Renal cortical epithelial cell (primary cell): Measurements from ENCODE around the gene JUP. TPM values are rescaled to one million over a fixed set of nuclear protein-coding genes. Genes with fewer than 3 reads are reported as not detected.
A peak's percentile ranks its signal among the peaks of the same experiment; 100 is the strongest.

Source experiments
- DNase-seq: peaks from one replicate; pipeline ENCODE4 v3.0.0-alpha.2; 2011; ENCODE audit warnings: low read depth
- total RNA-seq: library from RNA; depleted of rRNA; stranded (reverse); fragments of >200 nt; gene quantifications from 2 replicates; pipeline ENCODE4 v1.2.3, GENCODE V29; 2014

The JUP gene
- total RNA-seq, 1 donor from 2014 or later: 464 TPM

DNA sequence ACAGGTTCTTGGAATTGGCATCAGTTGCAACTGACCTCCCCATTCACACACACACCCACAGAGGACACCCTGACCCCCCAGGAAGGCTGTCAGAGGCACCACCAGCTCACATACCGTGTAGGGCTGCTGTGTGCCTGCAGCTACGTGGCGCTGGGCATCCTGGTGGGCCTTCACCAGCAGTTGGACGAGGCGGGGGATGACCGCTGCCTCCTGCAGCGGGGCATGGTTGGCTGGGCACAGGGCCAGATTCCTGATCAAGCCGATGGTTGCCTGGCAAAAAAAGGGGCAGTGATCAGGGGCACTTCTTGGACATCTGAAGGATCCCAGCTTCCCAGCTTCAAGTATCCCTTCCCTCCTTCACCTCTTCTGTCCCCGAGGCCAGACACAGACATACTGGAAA lies 27.9 kb downstream of the JUP start:
- no peak for DNase-seq

DNA sequence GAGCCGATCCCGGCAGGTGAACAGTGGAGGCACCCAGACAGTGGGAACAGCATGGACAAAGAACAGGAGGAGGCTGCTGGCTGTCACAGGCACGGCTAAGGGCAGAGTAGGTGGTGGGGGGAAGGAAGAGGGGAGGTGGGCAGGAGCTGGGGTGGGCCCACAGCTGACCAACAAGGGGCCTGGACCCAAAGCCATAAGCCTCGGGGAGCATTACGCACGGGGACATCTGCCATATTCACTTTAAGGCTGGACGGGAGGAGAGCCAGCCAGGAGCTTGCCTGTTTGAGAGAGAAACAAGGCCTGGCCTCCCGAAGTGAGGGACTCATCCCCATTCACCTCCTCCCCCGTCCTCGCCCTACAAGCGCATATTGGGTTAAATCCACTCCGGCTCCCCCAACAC lies 32.4 kb downstream of the JUP start:
- DNase-seq: no peak

DNA sequence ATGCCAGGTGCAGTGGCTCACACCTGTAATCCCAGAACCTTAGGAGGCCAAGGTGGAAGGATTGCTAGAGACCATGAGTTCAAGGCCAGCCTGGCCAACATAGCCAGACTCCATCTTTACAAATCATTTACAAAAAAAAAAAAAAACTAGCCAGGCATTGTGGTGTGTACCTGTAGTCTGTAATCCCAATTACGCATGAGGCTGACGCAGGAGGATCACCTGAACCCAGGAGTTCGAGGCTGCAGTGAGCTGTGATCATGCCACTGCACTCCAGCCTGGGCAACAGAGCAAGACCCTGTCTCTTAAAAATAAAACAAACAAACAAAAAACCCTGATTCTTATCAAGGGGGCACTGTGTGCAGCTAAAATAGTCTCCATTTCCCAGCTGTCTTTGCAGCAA lies 35.2 kb downstream of the JUP start:
- DNase-seq: no peak

DNA sequence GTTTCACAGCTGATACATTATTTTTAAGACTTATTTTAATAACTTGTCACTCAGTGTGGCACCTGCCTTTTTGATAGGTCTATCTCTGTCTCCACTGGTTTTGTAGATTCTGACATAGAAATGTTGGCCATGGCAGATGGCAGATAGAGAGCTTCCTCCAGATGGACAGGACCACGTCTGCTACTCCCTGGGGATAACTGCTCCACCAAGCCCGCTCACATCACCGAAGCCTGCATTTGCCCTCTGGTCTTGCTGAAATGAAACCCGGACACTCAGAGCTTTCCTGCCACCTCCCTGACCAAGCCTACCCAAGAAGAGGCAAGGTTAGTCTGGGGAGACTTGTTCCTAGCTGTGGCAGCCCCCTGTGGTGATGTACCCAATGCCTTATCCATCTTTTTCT lies 35.6 kb downstream of the JUP start:
- no peak for DNase-seq

DNA sequence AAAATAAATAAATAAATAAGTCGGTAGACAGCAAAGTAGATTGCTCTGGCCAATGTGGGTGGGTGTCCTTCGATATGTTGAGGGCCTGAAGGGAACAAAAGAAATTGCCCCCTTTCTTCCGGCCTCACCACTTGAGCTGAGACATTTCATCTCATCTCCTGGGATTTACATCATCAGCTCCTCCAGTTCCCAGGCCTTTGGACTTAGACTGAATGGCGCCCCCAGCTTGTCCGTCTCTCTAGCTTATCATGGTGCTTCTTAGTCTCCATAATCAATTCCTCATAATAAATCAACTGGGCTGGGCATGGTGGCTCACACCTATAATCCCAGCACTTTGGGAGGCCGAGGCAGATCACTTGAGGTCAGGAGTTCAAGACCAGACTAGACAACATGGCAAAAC lies 38.2 kb downstream of the JUP start:
- DNase-seq: no peak

DNA sequence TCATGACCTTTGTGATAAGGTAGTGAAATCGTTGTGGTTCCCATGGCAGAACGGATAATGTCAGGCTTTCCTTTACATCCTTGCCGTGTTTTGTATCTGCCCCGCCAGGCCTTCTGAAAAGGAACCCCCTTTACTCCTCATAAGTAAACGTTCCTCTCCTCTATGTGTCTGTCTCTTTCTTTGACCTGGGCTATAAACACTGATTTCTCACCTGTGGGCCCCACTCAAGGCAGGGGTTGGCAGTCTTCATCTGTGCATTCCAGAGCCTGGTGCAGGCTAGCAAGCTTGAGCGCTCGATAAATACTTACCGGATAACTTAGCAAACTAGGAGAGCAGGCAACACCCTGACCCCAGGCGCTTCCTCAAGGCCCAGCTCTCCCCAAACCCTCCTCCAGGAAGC lies 44.8 kb downstream of the JUP start:
- DNase-seq: no peak

DNA sequence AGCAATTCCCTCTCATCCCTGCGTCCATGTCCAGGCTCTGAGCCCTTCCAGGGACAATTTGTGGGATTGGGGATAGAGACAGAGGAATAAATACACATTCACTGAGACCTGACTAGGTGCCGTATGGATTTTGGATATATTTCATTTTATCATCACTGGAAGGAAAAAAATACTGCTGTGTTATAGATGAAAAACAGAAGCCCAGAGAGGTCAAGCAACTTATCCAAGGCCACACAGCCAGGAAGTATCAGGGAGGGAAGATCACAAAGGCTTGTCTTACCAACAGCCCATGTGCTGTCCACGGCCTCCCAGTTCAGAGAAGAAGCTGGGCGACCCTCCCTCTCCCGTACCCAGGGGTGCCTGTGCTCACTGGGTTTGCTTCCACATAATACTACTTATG lies 46.0 kb downstream of the JUP start:
- DNase-seq: no peak

DNA sequence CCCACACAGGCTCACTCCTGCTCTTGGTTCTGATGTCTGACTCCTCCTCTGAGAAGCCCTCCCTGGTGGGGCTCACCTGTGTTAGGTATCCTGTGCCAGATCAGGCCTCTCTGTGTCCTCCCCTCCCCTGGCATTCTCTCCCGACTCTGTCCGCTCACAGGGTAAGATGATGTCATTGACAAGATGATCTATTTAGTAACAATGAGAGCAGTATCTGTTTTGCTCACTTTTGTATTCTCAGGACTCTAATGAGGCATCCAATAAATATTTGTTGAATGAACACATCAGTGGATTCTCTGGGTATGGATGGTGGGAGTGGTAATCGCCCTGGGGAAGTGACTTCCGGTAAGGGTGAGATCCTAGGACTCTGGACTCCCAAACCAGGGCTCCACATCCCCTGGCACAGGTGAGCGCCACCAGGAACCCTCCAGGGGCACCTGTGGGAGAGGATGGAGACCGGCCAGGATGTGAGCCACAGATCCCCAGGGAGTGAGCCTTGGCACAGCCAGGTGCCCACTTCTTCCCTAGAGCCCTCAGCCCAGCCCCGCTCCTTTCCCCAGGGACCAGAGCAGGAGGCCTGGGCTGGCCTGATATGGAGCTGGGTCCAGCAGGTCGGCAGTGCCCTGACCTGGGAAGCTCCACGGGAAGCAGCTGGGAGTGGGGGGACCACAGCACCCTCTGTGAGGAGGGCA lies 46.7 kb downstream of the JUP start:
- DNase-seq: peak; percentile 81

DNA sequence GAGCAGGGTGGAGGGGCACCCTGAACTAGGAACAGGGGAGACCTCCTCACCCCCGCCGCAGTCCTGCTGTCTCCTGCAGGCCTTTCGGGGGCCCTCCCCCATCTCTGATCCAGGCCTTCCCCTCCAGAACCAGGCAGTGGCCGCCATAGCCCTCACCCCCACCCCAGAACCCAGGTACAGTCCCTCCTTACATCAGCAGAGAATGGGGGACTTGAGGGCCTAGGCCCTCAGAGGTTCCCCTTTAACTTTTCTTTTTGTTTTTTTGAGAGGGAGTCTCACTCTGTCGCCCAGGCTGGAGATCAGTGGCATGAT lies 47.8 kb downstream of the JUP start:
- no peak for DNase-seq

DNA sequence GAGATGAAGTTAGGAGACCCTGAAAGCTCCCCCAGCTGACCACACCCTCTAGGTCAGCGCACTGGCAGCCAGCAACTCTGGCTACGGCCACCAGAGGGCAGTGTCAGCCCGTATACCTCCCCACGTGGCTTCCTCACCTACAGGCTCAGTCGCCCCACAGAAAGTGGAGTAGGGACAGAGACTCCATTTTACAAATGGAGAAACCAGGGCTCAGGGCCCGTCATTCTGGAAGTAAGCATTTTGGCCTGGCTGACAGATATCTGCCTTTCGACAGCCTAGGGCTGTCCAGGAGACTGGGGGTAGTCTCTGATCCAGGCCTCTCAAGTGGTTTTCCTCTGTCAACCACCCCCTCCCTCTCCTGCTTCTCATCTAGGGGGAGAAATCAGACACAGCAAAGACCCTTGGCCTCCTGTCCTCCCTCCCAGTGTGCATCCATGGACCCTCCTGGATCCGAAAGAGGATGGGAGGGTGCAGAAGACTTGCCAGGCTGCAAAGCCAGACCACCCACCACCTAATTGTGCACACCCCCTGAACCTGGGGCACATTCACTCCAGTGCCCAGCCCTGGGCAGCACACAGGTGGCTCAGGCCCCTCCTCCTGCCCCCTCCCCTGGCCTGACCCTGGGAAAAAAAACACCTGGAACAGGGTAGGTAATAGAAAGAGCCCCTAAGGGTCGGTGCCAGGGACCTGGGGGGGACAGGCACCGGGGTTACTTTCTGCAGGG lies 48.3 kb downstream of the JUP start:
- DNase-seq: peak; percentile 51

DNA sequence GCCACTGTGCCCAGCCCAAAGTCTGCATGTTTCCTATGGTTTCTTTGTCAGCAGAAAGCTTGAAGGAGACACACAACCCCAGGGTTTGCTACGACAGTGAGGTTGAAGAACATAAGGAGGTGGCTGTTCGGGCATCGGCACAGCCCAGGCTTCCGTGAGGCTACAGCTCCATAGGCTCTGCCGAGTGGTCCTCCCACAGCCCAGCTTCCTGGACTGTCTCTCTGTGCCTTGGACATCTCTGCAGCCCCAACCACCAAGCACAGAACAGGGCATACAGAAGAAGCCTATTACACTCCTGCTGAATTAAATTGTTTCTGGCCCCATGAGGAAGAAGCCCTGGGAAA lies 48.9 kb downstream of the JUP start:
- no peak for DNase-seq

DNA sequence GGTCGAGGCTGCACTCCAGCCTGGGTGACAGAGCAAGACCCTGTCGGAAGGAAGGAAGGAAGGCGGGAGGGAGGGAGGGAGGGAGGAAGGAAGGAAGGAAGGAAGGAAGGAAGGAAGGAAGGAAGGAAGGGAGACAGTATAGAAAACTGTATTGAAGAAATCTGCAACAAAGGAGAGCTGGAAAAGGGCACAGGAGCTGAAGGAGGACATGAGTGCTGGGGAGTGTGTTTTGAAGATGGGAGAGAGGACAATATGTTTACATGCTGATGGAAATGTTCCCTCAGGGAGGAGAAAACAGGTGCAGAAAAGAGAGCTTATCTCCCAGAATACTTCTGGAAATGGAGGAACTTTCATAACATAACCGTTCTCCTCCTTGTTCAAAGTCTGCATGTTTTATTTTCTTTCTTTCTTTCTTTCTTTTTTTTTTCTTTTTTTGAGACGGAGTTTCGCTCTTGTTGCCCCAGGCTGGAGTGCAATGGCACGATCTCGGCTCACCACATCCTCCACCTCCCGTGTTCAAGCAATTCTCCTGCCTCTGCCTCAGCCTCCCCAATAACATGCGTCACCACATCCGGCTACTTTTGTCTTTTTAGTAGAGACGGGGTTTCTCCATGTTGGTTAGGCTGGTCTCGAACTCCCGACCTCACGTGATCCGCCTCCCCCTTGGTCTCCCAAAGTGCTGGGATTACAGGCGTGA lies 49.4 kb downstream of the JUP start:
- DNase-seq: no peak

DNA sequence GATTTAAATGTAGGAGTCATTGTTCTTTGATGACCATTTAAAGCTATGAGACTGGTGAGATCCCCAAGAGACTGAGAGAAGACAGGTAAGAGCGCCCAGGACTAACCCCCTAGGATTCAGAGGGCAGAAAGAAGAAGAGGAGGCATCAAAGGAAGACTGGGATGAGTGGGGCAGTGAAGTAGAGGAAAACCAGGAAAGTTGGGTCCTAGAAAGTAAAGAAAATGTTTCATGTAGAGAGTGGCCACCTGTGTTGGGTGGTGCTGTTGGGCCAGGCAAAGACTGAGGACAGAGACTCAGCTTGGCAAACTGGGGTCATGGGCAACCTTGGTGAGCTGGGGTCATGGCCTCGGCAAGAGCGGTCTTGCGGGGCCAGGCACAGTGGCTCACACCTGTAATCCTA lies 50.8 kb downstream of the JUP start:
- DNase-seq: no peak

DNA sequence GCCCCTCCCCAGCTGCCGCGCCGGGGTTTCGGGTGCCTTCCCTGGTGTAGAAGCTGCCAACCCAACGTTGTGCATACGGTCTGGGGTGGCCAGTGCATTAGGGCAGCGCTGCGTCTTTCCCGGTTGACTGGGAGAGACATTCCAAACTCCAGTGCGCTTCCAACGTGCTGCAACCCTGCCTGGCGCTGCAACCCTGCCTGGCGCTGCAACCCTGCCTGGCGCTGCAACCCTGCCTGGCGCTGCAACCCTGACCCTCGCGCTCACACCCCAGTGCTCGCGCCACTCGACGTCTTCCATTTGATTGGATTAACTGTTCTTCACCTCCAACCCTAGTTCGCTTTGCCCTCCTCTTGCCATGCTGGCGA lies 51.6 kb downstream of the JUP start:
- DNase-seq: no peak

DNA sequence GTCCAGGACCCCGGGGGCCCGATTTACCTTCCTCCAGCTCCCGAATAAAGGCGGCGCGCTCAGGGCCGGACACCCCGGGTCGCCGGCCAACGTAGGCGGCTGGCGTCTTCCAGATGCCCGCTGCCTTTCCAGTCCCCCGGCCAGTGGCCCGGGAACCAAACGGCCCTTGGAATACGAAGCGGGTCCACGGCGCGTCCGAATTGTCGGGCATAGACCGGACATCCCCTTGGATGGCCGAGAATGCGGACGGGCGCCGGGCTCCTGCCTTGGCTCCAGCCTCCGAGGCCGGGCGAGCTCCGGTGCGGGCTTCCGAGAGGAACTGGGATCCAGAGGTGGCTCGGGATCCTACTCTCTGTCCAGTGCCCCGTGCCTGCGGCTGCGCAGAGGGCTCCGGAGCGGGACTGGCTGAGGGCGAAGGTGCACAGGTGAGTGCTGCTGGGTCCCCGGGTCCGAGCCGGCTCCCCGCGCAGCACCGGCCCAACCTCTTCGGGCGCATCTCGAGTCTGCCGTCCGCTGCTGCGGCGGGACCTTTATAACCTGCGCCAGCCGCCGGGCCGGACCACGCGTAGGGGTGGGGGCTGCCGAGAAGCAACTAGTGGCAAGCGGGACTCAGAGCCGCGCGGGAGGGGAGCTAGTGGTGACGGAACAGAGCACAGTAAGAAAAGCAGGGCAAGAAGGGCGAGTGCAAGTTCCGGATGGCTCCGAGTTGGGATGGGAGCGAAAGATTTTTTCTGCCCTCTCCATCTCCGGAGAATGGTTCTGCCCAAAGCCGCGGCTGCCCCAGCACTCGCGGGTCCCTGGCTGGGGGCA lies 52.2 kb downstream of the JUP start, which contains the start of gene HAP1:
HAP1 (minus strand) TSS at position 505 of the 810 bp plus-strand sequence; CDS start at position 496, 9 bp downstream.
- DNase-seq: no peak

DNA sequence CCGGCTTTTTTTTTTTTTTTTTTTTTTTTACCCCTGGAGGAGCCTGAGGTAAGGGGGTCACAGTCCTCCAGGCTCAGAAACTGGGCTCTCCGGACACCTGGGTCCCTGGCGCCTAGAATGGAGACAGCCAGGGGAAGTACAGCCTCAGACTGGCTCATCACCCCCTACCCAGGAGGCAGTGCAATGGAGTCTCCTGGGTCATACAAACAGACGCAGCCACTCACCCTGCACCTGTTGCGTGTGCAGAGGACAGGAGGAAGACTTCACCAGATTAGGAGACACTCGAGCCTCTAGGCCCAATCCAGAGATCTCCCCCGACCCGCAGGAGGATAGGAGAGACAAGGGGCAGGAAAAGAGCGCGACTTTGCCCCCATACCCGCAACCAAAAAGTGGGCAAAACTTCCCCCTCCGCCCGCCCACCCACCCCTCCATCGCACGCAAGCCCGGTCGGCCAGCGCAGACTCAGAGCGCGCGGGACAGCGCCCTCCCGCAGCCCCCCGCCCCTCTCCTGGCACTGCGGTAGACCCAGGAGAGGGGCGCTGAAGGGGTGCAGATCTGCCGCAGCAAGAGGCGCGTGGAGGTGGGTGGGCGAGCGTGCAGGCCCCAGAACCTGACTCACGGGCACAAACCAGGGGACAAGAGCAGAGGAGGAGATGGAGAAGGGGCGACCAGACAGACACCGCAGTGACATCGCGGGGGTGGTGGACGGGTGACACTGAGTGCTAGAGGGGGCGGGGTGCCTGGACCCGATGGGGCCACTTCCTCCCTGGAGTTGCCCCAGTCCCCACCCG lies 53.0 kb downstream of the JUP start:
- DNase-seq: no peak

DNA sequence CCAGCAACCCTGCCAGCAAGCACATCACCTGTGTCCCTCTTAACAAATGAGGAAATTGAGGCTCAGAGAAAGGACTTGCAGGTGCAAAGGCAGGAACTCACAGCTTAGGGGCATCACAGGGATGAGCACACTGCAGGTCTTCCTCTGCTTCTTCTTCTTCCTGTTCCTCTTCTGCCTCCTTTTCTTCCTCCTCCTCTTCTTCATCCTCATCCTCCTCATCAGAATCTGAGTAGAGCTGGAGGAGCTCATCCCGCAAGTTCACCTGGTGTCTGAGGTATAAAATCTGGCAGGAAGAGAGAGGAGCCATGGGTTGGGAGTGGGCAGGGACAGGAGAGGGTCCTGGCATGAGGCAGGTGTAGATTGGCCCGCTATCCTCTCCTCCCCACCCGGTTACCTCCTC lies 54.7 kb downstream of the JUP start:
- no peak for DNase-seq

DNA sequence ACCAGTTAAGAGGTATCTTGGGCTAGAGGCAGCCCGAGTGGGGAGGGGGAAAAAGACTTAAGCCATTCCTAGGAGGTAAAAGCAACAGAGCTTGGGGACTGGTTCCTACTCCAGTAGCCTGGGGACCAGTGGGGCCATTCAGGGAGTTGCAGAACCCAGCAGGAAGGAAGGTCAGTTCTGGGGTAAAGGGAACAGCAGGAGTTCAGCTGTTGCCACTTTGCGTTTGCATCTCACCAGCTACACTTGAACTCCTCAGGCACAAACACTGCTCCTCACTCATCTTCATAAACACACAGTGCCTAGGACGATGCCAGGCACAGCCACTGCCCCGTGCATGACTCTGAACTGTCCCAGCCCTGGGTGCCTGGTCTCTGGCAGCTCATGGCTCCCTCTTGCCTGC lies 56.0 kb downstream of the JUP start:
- DNase-seq: no peak

DNA sequence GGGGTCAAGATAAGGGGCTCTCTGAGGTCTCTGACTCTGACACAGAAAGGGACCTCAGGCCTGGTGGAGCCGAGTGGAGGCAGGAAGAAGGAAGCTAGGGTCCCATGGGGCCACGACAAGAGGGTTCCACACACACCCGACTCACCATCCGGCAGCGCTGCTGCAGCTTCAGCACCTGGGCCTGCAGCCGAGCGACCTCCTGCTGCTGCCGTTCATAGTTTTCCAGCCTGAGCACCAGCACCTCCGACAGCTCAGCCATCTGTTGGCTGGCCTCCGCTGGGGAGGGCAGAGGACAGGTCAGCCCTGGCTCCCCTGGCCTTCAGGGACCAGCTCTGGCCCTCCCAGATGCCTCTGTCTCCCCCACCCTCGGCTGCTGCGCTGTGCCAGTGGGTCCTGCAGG lies 58.5 kb downstream of the JUP start:
- DNase-seq: no peak

DNA sequence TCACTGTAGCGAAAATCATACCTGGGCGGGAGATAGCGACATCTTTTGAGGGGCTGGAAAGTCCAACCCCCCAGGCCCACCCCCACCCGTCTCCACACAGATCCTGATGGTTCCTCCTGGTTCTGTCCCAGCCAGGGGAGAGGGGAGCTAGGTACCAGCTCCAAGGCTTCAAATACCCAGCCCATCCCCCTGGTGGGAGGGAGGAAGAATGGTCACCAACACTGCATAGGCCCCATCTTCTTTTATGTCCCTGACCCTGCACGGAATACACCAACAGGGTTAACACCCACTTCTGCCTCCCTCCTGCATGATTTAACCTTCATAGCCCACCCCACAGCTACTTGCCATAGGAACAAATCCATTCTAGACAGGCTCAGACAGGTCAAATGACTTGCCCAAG lies 61.4 kb downstream of the JUP start:
- DNase-seq: no peak

DNA sequence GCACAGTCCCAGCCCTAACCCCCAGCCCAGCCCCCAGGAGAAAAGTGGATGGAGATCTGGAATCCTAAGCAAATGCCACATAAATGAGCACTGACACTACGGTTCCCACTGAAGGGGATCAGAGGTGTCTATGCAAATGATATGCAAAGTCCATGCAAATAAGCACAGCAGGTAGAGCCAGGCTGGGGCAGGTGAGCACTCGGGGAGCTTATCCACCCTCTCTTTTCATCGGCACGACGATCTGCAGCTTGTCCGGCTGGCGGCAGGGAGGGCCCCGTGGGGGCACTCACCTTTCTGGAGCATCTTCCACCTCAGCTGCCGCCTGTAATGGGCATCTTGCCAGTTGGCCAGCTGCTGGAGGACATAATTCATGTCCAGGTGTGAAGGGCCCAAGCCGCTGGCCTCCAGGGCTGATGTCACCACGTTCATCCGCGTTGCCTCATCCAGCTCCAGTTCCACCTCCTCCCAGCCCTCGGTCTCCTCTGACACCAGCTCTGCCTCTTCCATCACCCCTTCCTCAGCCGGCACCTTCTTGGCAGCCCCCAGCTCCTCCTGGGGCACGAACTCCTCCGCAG lies 61.9 kb downstream of the JUP start:
- no peak for DNase-seq
